AG04449 (cell line): ENCODE data around the gene GJD3.

ENCODE experiments used
- CTCF ChIA-PET: fragments of 350-600 bp; formaldehyde crosslinking; extraction: SDS; loops from one replicate; lab custom pipeline; 2021; ENCODE audit warnings: antibody characterized with exemption; lab: Yijun Ruan, JAX
- POLR2A ChIA-PET: fragments of 400-600, 350-600 bp; formaldehyde crosslinking; extraction: SDS; loops from one replicate; lab custom pipeline; 2020; ENCODE audit warnings: antibody characterized with exemption, inconsistent platforms; lab: Yijun Ruan, JAX
- DNase-seq: peaks from one replicate; pipeline ENCODE4 v3.0.0-alpha.2; 2010; ENCODE audit warnings: low read depth, low spot score
- H3K4me3 ChIP-seq: 2 replicates; pipeline ENCODE4 v1.5.1; 2011; ENCODE audit warnings: low read depth, mild to moderate bottlenecking, control low read depth, low read length
- TF ChIP-seq, protein P1 (sequence below): IDR thresholded peaks from one replicate; pipeline ENCODE4 v1.5.1; 2011; ENCODE audit warnings: mild to moderate bottlenecking, moderate library complexity, low read length, control low read depth, inconsistent platforms; ENCODE audit not compliant: insufficient read depth; ENCODE audit errors: missing control alignments

The GJD3 gene

DNA sequence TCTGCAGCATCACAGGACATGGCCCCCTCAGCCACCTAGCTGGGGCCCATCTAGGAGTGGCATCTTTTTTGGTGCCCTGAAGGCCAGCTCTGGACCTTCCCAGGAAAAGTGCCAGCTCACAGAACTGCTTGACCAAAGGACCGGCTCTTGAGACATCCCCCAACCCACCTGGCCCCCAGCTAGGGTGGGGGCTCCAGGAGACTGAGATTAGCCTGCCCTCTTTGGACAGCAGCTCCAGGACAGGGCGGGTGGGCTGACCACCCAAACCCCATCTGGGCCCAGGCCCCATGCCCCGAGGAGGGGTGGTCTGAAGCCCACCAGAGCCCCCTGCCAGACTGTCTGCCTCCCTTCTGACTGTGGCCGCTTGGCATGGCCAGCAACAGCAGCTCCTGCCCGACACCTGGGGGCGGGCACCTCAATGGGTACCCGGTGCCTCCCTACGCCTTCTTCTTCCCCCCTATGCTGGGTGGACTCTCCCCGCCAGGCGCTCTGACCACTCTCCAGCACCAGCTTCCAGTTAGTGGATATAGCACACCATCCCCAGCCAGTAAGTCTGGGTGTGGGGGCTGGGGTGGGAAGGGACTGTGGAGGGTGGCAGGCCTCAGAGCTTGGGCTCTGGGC lies 33.6 kb downstream of the GJD3 start:
- POLR2A ChIA-PET: interaction anchor here (0.9 kb wide), 1 partner anchor 10 kb away, joined by 3 read pairs; no protein-coding TSS in a partner anchor
- DNase-seq: no peak
- CTCF ChIA-PET: interaction anchor here (0.6 to 2.1 kb wide), 5 partner anchors 12 to 129 kb away, joined by 3 to 6 read pairs (median 3); no protein-coding TSS in a partner anchor
- no peak overlapping the region for H3K4me3 ChIP-seq
- TF ChIP-seq, protein P1, sequence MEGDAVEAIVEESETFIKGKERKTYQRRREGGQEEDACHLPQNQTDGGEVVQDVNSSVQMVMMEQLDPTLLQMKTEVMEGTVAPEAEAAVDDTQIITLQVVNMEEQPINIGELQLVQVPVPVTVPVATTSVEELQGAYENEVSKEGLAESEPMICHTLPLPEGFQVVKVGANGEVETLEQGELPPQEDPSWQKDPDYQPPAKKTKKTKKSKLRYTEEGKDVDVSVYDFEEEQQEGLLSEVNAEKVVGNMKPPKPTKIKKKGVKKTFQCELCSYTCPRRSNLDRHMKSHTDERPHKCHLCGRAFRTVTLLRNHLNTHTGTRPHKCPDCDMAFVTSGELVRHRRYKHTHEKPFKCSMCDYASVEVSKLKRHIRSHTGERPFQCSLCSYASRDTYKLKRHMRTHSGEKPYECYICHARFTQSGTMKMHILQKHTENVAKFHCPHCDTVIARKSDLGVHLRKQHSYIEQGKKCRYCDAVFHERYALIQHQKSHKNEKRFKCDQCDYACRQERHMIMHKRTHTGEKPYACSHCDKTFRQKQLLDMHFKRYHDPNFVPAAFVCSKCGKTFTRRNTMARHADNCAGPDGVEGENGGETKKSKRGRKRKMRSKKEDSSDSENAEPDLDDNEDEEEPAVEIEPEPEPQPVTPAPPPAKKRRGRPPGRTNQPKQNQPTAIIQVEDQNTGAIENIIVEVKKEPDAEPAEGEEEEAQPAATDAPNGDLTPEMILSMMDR: no peak

DNA sequence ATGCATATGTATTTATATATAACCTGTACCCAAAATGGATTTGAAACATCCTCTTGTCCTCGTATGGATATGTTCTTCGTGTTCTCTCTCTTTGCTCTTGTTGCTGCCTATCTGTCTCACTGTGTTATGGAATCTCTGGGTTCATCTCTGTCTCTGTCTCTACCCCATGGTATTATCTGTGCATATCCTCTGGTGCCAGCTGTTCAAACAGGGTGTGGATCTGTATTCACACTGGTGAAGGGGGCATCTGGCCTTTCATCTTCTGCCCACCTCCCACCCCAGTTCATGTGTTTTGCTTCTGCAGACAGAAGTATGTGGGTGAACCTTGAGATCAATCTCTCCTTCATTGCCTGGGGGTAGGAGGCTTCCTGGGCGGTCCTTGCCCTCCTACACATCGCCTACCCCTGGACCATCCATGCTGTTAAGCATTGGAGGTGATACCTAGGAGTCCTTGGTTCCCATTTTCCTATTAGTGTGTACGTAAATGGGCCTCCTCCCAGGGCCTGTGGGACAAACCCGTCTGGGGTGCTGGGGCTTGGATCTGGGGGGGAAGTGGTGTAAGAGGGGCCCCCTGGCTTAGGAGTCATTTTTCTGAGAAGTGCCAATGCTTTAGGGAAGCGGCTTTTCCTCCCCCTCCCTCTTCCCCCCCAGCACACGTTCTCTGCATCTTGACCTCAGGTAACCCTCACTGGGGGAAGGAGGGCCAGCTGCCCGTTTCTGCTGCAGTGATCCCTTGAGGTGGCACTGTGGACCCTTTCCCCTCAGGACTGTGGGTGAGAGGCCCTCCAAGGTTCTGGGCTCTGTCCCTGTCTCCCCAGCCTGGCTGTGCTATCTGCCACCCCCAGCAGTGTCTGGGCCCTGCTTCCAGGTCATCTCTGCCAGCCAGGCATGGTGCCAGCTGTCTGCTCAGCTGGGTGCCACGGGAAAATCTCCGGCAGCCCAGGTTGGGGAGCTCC lies 34.4 kb downstream of the GJD3 start:
- no peak overlapping the region for H3K4me3 ChIP-seq
- POLR2A ChIA-PET: interaction anchor here (0.9 kb wide), 1 partner anchor 9 kb away, joined by 3 read pairs; no protein-coding TSS in a partner anchor
- CTCF ChIA-PET: interaction anchor here (0.9 to 2.1 kb wide), 3 partner anchors 11 to 28 kb away, joined by 3 to 6 read pairs (median 3); no protein-coding TSS in a partner anchor
- TF ChIP-seq, protein P1: no peak
- no peak for DNase-seq

DNA sequence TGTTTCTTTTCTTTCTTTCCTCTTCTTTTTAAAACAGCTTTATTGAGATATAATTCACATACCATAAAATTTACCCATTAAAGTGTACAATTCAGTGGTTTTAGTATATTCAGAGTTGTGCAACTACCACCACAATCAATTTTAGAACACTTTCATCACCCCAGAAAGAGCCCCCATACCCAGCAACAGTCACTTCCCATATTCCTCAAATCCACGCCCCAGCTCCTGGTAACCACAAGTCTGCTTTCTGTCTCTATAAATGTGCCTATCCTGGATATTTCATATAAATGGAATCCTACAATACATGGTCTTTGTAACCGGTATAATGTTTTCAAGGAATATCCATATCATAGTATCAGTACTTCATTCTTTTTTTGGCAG lies 36.2 kb downstream of the GJD3 start:
- no peak for DNase-seq
- H3K4me3 ChIP-seq: no peak overlapping the region
- TF ChIP-seq, protein P1: no peak
- CTCF ChIA-PET: interaction anchor here (0.8 to 2.5 kb wide), 5 partner anchors 9 to 27 kb away, joined by 3 to 11 read pairs (median 4); no protein-coding TSS in a partner anchor
- POLR2A ChIA-PET: interaction anchor here (1.0 kb wide), 1 partner anchor 24 kb away, joined by 5 read pairs; no protein-coding TSS in a partner anchor

DNA sequence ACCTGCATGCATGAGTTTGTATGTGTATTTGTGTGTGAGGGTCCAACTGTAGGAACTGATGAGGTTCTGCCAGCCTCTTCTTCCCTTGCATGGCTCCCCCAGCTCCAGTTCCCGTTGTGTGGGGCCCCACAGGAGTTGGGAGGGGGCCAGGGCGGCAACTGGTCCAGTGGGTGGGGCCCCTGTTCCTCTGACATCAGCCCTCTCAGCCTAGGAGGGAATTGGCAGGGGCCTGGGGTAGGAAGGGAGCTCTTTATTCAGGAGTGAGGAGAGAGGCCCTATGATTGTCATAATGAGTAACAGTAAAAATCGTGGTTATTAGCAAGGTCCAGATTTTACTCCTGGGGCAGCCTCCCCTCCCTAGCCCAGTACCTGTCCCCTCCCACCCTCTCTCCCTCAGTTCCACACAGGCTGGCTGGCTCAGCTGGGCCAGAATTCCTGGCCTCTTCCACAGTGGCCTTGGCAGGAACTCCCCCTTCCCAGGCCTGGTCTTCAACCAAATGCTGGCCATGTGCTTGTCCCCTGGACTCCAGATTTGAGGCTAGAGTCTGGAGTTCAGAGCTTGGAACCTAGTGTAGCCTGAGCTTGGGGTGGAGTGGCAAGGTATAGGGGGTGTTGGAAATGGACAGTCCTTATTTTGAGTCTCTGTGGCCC lies 36.7 kb downstream of the GJD3 start:
- H3K4me3 ChIP-seq: no peak overlapping the region
- ChIA-PET CTCF (interaction anchor here (0.8 to 2.5 kb wide), 6 partner anchors 9 to 72 kb away, joined by 3 to 11 read pairs (median 4); no protein-coding TSS in a partner anchor), POLR2A (interaction anchor here (1.0 kb wide), 1 partner anchor 24 kb away, joined by 5 read pairs; no protein-coding TSS in a partner anchor)
- no peak for DNase-seq
- TF ChIP-seq, protein P1: no peak

DNA sequence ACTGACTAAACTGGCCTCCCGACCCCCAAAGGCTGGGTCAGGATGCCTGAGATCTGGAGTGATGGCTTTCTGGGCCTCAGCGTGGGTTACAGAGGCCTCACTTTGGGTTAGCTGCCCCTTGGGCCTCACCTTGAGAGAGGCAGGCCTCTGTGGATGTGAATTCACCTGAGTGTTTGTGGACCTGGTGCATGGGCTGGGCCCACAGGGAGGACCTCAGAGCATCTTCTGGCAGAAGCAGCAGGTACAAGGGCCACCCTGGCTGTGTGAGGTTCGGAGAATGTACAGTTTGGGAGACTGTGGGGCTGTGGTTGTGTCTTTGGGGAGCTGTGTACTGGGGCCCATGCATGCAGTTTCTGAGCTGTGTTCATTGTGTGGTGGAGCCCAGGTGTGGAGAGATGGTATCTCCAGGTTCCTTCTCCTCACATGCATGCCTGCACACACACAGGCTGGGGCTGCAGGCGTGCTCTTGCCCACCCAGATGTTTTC lies 37.2 kb downstream of the GJD3 start:
- POLR2A ChIA-PET: interaction anchor here (1.0 kb wide), 1 partner anchor 23 kb away, joined by 5 read pairs; no protein-coding TSS in a partner anchor

More for the DNA sequence above, 37.2 kb downstream of the GJD3 start:
- no peak for DNase-seq
- CTCF ChIA-PET: interaction anchor here (1.1 to 2.5 kb wide), 5 partner anchors 10 to 72 kb away, joined by 3 to 11 read pairs (median 4); no protein-coding TSS in a partner anchor
- H3K4me3 ChIP-seq: no peak overlapping the region
- TF ChIP-seq, protein P1: no peak
